Activated naive CD8-positive, alpha-beta T cell treated with anti-CD3 and anti-CD28 coated beads for 36 hours (primary cell): Measurements from ENCODE around the gene EIF2B5. TPM values are rescaled to one million over a fixed set of nuclear protein-coding genes. Genes with fewer than 3 reads are reported as not detected.
"Not testable (repeated sequence)": the region's sequence is repeated elsewhere in the genome, so short reads cannot be mapped to it uniquely, and the experiment has no call there.

ENCODE experiments used
- DNase-seq: peaks from one replicate; pipeline ENCODE4 v3.0.0; 2021
- H3K27ac Mint-ChIP-seq: one replicate; pipeline ENCODE4 v1.8.0; 2022; ENCODE audit warnings: mild to moderate bottlenecking, moderate library complexity, mixed read lengths
- H3K27me3 Mint-ChIP-seq: one replicate; pipeline ENCODE4 v1.8.0; 2022; ENCODE audit warnings: mild to moderate bottlenecking, mixed read lengths
- H3K36me3 Mint-ChIP-seq: one replicate; pipeline ENCODE4 v1.8.0; 2021; ENCODE audit warnings: mild to moderate bottlenecking, mixed read lengths
- H3K4me1 Mint-ChIP-seq: one replicate; pipeline ENCODE4 v1.8.0; 2021; ENCODE audit warnings: mixed read lengths
- H3K4me3 Mint-ChIP-seq: one replicate; pipeline ENCODE4 v1.8.0; 2022; ENCODE audit warnings: mild to moderate bottlenecking, moderate library complexity, mixed read lengths
- H3K9me3 Mint-ChIP-seq: one replicate; pipeline ENCODE4 v1.8.0; 2022; ENCODE audit warnings: mixed read lengths
- total RNA-seq, 2 experiments: library from RNA; stranded (reverse); gene quantifications; one replicate each; pipeline ENCODE4 v1.2.3, GENCODE V29; 2021

EIF2B5 gene
- total RNA-seq, 2 experiments from 2014 or later = 73.2 to 74.4 TPM

GRCh38 chr3:184134746-184135148, 411 bp upstream of the EIF2B5 start:
- no peaks in the 10 kb centered on the region for H3K9me3 Mint-ChIP-seq

GRCh38 chr3:184135911-184136260, 728 bp downstream of the EIF2B5 start:
- Mint-ChIP-seq H3K36me3 (peaks cover 19% of the 10 kb centered on the region), H3K4me3 (peak overlapping the region; percentile 95), H3K9me3 (no peaks in the 10 kb centered on the region), H3K27ac (peak overlapping the region; percentile 95), H3K27me3 (no peaks in the 10 kb centered on the region), H3K4me1 (peaks cover 30% of the 10 kb centered on the region)
- no peak for DNase-seq

More at GRCh38 chr3:184134746-184135148, 411 bp upstream of the EIF2B5 start:
- Mint-ChIP-seq H3K4me1 (peaks cover 30% of the 10 kb centered on the region), H3K4me3 (peak overlapping the region; percentile 95), H3K36me3 (peaks cover 16% of the 10 kb centered on the region), H3K27me3 (no peaks in the 10 kb centered on the region), H3K27ac (peak overlapping the region; percentile 95)
- no peak for DNase-seq

DNA sequence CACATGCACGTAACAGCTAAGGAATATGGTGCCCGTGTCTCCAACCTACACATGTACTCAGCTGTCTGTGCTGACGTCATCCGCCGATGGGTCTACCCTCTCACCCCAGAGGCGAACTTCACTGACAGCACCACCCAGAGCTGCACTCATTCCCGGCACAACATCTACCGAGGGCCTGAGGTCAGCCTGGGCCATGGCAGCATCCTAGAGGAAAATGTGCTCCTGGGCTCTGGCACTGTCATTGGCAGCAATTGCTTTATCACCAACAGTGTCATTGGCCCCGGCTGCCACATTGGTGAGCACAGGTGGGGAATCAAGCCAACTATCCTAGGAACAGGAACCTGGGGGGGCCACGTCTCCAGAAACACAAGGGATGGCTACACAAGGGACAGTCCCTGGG, 5.3 kb downstream of the EIF2B5 start:
- H3K9me3 Mint-ChIP-seq = no peaks in the 10 kb centered on the region
- H3K27ac Mint-ChIP-seq = no peak overlapping the region
- peaks cover 24% of the 10 kb centered on the region for H3K4me1 Mint-ChIP-seq
- DNase-seq = no peak
- H3K4me3 Mint-ChIP-seq = no peak overlapping the region
- H3K36me3 Mint-ChIP-seq = peaks cover 30% of the 10 kb centered on the region
- no peaks in the 10 kb centered on the region for H3K27me3 Mint-ChIP-seq

DNA sequence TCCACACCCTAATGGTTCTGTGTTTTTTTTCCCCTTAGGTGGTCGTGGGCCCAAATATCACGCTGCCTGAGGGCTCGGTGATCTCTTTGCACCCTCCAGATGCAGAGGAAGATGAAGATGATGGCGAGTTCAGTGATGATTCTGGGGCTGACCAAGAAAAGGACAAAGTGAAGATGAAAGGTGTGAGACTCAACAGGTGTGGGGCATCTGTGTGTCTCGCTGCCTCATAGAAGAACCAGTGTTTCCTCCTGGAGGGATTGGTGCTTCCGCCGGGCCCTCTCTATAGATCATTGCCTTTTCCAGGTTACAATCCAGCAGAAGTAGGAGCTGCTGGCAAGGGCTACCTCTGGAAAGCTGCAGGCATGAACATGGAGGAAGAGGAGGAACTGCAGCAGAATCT, 7.0 kb downstream of the EIF2B5 start:
- Mint-ChIP-seq H3K4me1 (peaks cover 11% of the 10 kb centered on the region), H3K36me3 (peaks cover 28% of the 10 kb centered on the region), H3K27me3 (no peaks in the 10 kb centered on the region), H3K4me3 (no peak overlapping the region), H3K27ac (peak overlapping the region; percentile 25), H3K9me3 (no peaks in the 10 kb centered on the region)
- DNase-seq = no peak

DNA sequence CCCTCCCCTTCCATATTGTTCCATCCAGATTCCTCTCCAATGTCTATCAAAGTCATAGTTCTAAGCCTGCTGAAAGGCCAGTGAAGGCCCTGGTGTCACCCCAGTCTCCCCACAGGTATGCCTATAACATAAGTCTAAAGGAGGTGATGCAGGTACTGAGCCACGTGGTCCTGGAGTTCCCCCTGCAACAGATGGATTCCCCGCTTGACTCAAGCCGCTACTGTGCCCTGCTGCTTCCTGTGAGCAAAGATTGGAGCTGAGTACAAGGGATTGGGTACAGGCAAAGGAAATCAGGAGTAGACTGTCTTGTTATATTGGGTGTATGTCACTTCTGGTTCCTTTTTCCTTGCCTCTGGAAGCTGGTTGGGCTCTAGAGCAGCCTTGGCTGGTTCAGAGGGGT, 8.2 kb downstream of the EIF2B5 start:
- peaks cover 19% of the 10 kb centered on the region for H3K36me3 Mint-ChIP-seq
- peak overlapping the region; percentile 15 for H3K27ac Mint-ChIP-seq

DNA sequence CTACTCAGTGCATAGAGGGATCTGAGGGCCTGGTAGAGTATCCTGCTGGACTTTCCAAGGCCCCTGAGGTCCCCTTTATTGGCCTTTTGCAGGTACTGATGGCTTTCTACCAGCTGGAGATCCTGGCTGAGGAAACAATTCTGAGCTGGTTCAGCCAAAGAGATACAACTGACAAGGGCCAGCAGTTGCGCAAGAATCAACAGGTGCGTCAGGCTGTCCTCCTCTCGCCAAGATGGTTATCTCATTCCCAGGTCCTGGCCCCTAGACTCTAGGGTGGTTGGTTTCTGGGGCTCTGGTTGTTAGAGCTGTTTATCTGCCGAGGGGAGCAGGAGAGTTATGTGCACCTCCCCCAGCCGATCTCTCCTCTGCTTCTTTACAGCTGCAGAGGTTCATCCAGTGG, 9.3 kb downstream of the EIF2B5 start:
- Mint-ChIP-seq H3K4me3 (no peak overlapping the region), H3K4me1 (peaks cover 5% of the 10 kb centered on the region), H3K27me3 (no peaks in the 10 kb centered on the region), H3K36me3 (peaks cover 19% of the 10 kb centered on the region), H3K9me3 (no peaks in the 10 kb centered on the region), H3K27ac (no peak overlapping the region)
- no peak for DNase-seq

More for the DNA sequence above, 8.2 kb downstream of the EIF2B5 start:
- Mint-ChIP-seq H3K27me3 (no peaks in the 10 kb centered on the region), H3K4me3 (no peak overlapping the region), H3K9me3 (no peaks in the 10 kb centered on the region), H3K4me1 (peaks cover 5% of the 10 kb centered on the region)
- DNase-seq = no peak

- Mint-ChIP-seq H3K36me3 (peaks cover 17% of the 10 kb centered on the region), H3K27me3 (no peaks in the 10 kb centered on the region), H3K9me3 (no peaks in the 10 kb centered on the region)
Observed at GRCh38 chr3:184145111-184145524, 10.0 kb downstream of the EIF2B5 start.

DNA sequence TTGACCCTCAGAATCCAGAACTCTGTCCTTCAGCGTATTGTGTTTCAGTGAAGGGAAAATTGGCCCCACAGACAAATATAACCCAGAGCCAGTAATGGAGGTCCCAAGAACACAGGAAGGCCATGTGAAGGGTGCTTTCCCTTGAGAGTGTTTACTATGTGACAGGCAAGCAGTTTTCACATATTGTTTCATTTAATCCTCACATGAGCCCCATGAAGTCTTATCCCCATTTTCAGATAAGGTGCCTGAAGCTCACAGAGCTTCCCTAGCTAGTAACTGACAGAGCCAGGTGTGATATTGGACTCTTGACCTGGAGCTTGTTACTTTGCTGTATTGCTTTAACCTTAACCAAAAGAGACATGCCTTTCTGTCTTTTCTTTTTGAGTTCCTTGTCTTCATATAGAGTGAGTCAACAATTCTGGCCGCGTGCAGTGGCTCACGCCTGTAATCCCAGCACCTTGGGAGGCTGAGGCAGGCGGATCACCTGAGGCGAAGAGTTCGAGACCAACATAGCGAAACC, 10.7 kb downstream of the EIF2B5 start:
- Mint-ChIP-seq H3K27me3 (no peaks in the 10 kb centered on the region), H3K27ac (no peak overlapping the region), H3K36me3 (peaks cover 16% of the 10 kb centered on the region), H3K4me1 (peaks cover 5% of the 10 kb centered on the region), H3K9me3 (no peaks in the 10 kb centered on the region), H3K4me3 (no peak overlapping the region)
- DNase-seq = no peak

More at GRCh38 chr3:184145111-184145524, 10.0 kb downstream of the EIF2B5 start:
- Mint-ChIP-seq H3K27ac (no peak overlapping the region), H3K4me1 (peaks cover 5% of the 10 kb centered on the region), H3K4me3 (no peak overlapping the region)
- peak; percentile 21 for DNase-seq

GRCh38 chr3:184148076-184148475, 12.9 kb downstream of the EIF2B5 start:
- no peaks in the 10 kb centered on the region for H3K9me3 Mint-ChIP-seq
- H3K27me3 Mint-ChIP-seq = no peaks in the 10 kb centered on the region
- H3K4me3 Mint-ChIP-seq = no peak overlapping the region
- no peak for DNase-seq
- H3K4me1 Mint-ChIP-seq = peaks cover 2% of the 10 kb centered on the region
- H3K27ac Mint-ChIP-seq = no peak overlapping the region
- peaks cover 5% of the 10 kb centered on the region for H3K36me3 Mint-ChIP-seq

DNA sequence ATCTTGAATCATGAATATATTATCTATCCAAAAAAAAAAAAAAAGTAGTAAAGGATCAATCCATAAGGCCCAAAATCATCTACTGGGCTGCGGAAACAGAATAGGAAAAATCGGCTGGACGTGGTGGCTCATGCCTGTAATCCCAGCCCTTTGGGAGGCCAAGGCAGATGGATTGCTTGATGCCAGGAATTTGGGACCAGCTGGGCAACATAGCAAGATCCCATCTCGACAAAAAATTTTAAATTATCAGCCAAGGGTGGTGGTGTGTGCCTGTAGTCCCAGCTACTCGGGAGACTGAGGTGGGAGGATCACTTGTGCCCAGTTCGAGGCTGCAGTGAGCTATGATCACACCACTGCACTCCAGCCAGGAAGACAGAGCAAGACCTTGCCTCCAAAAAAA, 14.0 kb downstream of the EIF2B5 start:
- Mint-ChIP-seq H3K36me3 (peaks cover 4% of the 10 kb centered on the region), H3K4me1 (peaks cover 2% of the 10 kb centered on the region), H3K4me3 (no peak overlapping the region), H3K27me3 (no peaks in the 10 kb centered on the region), H3K27ac (no peak overlapping the region), H3K9me3 (no peaks in the 10 kb centered on the region)
- no peak for DNase-seq

DNA sequence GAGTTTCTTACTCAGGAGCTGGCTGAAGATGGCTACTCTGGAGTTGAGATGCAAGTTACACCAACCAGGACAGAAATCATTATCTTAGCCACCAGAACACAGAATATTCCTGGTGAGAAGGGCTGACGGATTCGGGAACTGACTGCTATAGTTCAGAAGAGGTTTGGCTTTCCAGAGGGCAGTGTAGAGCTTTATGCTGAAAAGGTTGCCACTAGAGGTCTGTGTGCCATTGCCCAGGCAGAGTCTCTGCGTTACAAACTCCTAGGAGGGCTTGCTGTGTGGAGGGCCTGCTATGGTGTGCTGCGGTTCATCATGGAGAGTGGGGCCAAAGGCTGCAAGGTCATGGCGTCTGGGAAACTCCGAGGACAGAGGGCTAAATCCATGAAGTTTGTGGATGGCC, 14.6 kb downstream of the EIF2B5 start:
- DNase-seq, H3K4me3 Mint-ChIP-seq, H3K36me3 Mint-ChIP-seq, H3K9me3 Mint-ChIP-seq, H3K4me1 Mint-ChIP-seq, H3K27ac Mint-ChIP-seq, H3K27me3 Mint-ChIP-seq: not testable (repeated sequence)

GRCh38 chr3:184154885-184155643, 19.9 kb downstream of the EIF2B5 start, which contains the start of gene DVL3:
Gene DVL3 (plus strand): TSS chr3:184155377. CDS start chr3:184155636, 259 bp downstream.
- DNase-seq = peak; percentile 61
- Mint-ChIP-seq H3K4me3 (peak within 1 kb of the TSS; percentile 89), H3K4me1 (peaks cover 19% of the 10 kb centered on the region), H3K27me3 (no peaks in the 10 kb centered on the region), H3K36me3 (peaks cover 4% of the 10 kb centered on the region), H3K9me3 (no peaks in the 10 kb centered on the region), H3K27ac (peak within 1 kb of the TSS; percentile 69)

- no peaks in the 10 kb centered on the region for H3K9me3 Mint-ChIP-seq
- peak overlapping the region; percentile 89 for H3K4me3 Mint-ChIP-seq
Observed at GRCh38 chr3:184155644-184156521, 20.7 kb downstream of the EIF2B5 start.

GRCh38 chr3:184156522-184156955, 21.4 kb downstream of the EIF2B5 start:
- peak; percentile 4 for DNase-seq
- Mint-ChIP-seq H3K27ac (peak overlapping the region; percentile 54), H3K9me3 (no peaks in the 10 kb centered on the region), H3K27me3 (no peaks in the 10 kb centered on the region), H3K4me1 (peaks cover 24% of the 10 kb centered on the region), H3K36me3 (peaks cover 4% of the 10 kb centered on the region), H3K4me3 (peak overlapping the region; percentile 89)

More at GRCh38 chr3:184155644-184156521, 20.7 kb downstream of the EIF2B5 start:
- DNase-seq = peak; percentile 62
- H3K27me3 Mint-ChIP-seq = no peaks in the 10 kb centered on the region
- peak overlapping the region; percentile 69 for H3K27ac Mint-ChIP-seq
- H3K36me3 Mint-ChIP-seq = peaks cover 4% of the 10 kb centered on the region
- H3K4me1 Mint-ChIP-seq = peaks cover 24% of the 10 kb centered on the region

DNA sequence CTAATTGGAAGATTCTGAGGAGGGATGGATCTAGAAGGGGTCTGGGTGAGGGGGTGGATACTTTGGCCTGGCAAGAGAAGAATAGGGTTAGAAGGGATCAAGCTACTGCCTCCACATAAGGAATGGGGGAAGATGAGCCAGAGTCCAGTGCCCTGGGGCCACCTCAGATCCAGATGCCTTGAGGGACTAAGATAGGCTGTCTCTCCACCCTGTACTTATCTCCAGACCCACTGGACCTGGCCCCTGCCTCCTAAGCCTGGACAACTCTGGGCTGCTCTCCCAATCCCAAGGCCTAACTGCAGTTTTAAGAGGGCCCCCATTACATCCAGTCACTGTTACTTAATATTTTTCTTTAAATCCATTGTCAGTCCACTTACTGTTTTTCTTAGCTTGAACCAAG, 22.0 kb downstream of the EIF2B5 start:
- H3K4me1 Mint-ChIP-seq = peaks cover 24% of the 10 kb centered on the region
- no peak overlapping the region for H3K27ac Mint-ChIP-seq
- no peaks in the 10 kb centered on the region for H3K9me3 Mint-ChIP-seq
- no peak for DNase-seq
- peaks cover 4% of the 10 kb centered on the region for H3K36me3 Mint-ChIP-seq
- H3K4me3 Mint-ChIP-seq = peak overlapping the region; percentile 89
- H3K27me3 Mint-ChIP-seq = no peaks in the 10 kb centered on the region
